Neural progenitor cell (in vitro differentiated cells): ENCODE results near the gene RAG1.

Source experiments
- EZH2phosphoT487 ChIP-seq: fragments of 200-600 bp; sonication (generic); IDR thresholded peaks from 2 replicates; pipeline ENCODE4 v1.6.1; 2017; ENCODE audit warnings: antibody characterized with exemption
- TF ChIP-seq, protein P1 (sequence below): fragments of 200-600 bp; sonication (generic); IDR thresholded peaks from 2 replicates; pipeline ENCODE4 v1.5.1; 2017; ENCODE audit warnings: antibody characterized with exemption, mild to moderate bottlenecking

DNA sequence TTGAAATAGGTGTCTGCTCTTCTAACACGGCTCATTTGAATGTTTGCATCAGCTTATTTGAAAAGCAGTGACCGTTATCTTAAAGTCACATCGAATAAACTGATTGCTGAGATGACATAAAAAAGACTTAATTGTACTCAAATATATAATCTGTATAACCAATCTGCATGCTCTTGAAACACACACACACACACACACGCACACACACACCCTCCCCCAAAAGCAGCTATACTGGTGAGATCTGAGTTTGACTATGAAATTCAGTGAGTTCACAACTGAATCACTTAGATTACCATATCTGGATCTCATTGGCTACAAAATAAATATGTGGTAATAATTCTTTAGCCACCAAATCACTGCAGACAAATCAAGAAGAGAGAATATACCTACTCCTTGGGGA lies 22.7 kb downstream of the RAG1 start:
- TF ChIP-seq, protein P1, sequence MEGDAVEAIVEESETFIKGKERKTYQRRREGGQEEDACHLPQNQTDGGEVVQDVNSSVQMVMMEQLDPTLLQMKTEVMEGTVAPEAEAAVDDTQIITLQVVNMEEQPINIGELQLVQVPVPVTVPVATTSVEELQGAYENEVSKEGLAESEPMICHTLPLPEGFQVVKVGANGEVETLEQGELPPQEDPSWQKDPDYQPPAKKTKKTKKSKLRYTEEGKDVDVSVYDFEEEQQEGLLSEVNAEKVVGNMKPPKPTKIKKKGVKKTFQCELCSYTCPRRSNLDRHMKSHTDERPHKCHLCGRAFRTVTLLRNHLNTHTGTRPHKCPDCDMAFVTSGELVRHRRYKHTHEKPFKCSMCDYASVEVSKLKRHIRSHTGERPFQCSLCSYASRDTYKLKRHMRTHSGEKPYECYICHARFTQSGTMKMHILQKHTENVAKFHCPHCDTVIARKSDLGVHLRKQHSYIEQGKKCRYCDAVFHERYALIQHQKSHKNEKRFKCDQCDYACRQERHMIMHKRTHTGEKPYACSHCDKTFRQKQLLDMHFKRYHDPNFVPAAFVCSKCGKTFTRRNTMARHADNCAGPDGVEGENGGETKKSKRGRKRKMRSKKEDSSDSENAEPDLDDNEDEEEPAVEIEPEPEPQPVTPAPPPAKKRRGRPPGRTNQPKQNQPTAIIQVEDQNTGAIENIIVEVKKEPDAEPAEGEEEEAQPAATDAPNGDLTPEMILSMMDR, result no peak
- TF ChIP-seq EZH2phosphoT487, result no peak
